H9 (cell line): ENCODE measurements around the gene UPF3A. TPM values are rescaled to one million over a fixed set of nuclear protein-coding genes. Genes with fewer than 3 reads are reported as not detected.
A peak's percentile ranks its signal among the peaks of the same experiment; 100 is the strongest.

Experiments
- DNase-seq: peaks from one replicate; pipeline ENCODE4 v3.0.0-alpha.2; 2017
- H2AFZ ChIP-seq: one replicate; pipeline ENCODE4 v1.6.1; 2013; ENCODE audit warnings: mild to moderate bottlenecking, low read length, control low read depth, moderate library complexity
- H2AK5ac ChIP-seq: 2 replicates; pipeline ENCODE4 v1.6.1; 2013; ENCODE audit warnings: low read length, control low read depth, mixed read lengths; ENCODE audit not compliant: insufficient read length
- H2BK120ac ChIP-seq: one replicate; pipeline ENCODE4 v1.6.1; 2013; ENCODE audit warnings: low read depth, mild to moderate bottlenecking, low read length, control low read depth, inconsistent platforms; ENCODE audit not compliant: poor library complexity, severe bottlenecking
- H2BK12ac ChIP-seq: 2 replicates; pipeline ENCODE4 v1.6.1; 2013; ENCODE audit warnings: low read length, control low read depth, mixed read lengths, low read depth; ENCODE audit not compliant: insufficient read length
- H2BK15ac ChIP-seq: 2 replicates; pipeline ENCODE4 v1.6.1; 2013; ENCODE audit warnings: low read depth, low read length, control low read depth
- H2BK20ac ChIP-seq: one replicate; pipeline ENCODE4 v1.6.1; 2013; ENCODE audit warnings: low read depth, mild to moderate bottlenecking, low read length, control low read depth, inconsistent platforms; ENCODE audit not compliant: poor library complexity, severe bottlenecking
- H2BK5ac ChIP-seq: 2 replicates; pipeline ENCODE4 v1.6.1; 2013; ENCODE audit warnings: low read length, control low read depth, mixed read lengths; ENCODE audit not compliant: insufficient read length
- H3K14ac ChIP-seq: 2 replicates; pipeline ENCODE4 v1.6.1; 2013; ENCODE audit warnings: low read length, control low read depth; ENCODE audit not compliant: insufficient read depth
- H3K18ac ChIP-seq: 2 replicates; pipeline ENCODE4 v1.6.1; 2013; ENCODE audit warnings: low read depth, mild to moderate bottlenecking, mixed read lengths, low read length, control low read depth; ENCODE audit not compliant: insufficient read length
- H3K23ac ChIP-seq: 2 replicates; pipeline ENCODE4 v1.6.1; 2013; ENCODE audit warnings: low read length, control low read depth, mixed read lengths, low read depth; ENCODE audit not compliant: insufficient read length
- H3K23me2 ChIP-seq: 2 replicates; pipeline ENCODE4 v1.6.1; 2013; ENCODE audit warnings: low read depth, mild to moderate bottlenecking, mixed read lengths, low read length, control low read depth; ENCODE audit not compliant: insufficient read length, poor library complexity, severe bottlenecking
- H3K27ac ChIP-seq: 2 replicates; pipeline ENCODE4 v1.5.1; 2013; ENCODE audit warnings: low read length, control low read depth, mixed read lengths, low read depth; ENCODE audit not compliant: insufficient read length
- H3K27me3 ChIP-seq: 2 replicates; pipeline ENCODE4 v1.6.1; 2013; ENCODE audit warnings: low read length, control low read depth, inconsistent platforms; ENCODE audit not compliant: insufficient read depth
- H3K4ac ChIP-seq: 2 replicates; pipeline ENCODE4 v1.6.1; 2013; ENCODE audit warnings: low read depth, mild to moderate bottlenecking, control low read depth, inconsistent platforms, low read length, moderate library complexity
- H3K4me1 ChIP-seq: 2 replicates; pipeline ENCODE4 v1.6.1; 2013; ENCODE audit warnings: low read length, control low read depth, inconsistent platforms; ENCODE audit not compliant: insufficient read depth
- H3K4me2 ChIP-seq: 2 replicates; pipeline ENCODE4 v1.6.1; 2013; ENCODE audit warnings: low read length, control low read depth, mixed read lengths; ENCODE audit not compliant: insufficient read length, insufficient read depth
- H3K56ac ChIP-seq: 2 replicates; pipeline ENCODE4 v1.6.1; 2013; ENCODE audit warnings: low read depth, mild to moderate bottlenecking, mixed read lengths, low read length, control low read depth; ENCODE audit not compliant: insufficient read length
- H3K79me1 ChIP-seq: 2 replicates; pipeline ENCODE4 v1.6.1; 2013; ENCODE audit warnings: low read depth, mild to moderate bottlenecking, moderate library complexity, low read length, control low read depth, inconsistent platforms; ENCODE audit not compliant: insufficient read depth, poor library complexity, severe bottlenecking
- H3K79me2 ChIP-seq: 2 replicates; pipeline ENCODE4 v1.6.1; 2013; ENCODE audit warnings: low read length, control low read depth, inconsistent platforms; ENCODE audit not compliant: insufficient read depth
- H3K9ac ChIP-seq: 2 replicates; pipeline ENCODE4 v1.6.1; 2013; ENCODE audit warnings: low read length, control low read depth, mixed read lengths; ENCODE audit not compliant: insufficient read length; ENCODE audit errors: extremely low read depth
- H3K9me3 ChIP-seq: one replicate; pipeline ENCODE4 v1.6.1; 2013; ENCODE audit warnings: low read depth, low read length, inconsistent platforms; ENCODE audit not compliant: control insufficient read depth
- H3T11ph ChIP-seq: one replicate; pipeline ENCODE4 v1.6.1; 2013; ENCODE audit warnings: mild to moderate bottlenecking, low read length, control low read depth, inconsistent platforms
- H4K20me1 ChIP-seq: one replicate; pipeline ENCODE4 v1.6.1; 2013; ENCODE audit not compliant: control insufficient read depth, insufficient read length, insufficient read depth
- H4K5ac ChIP-seq: 2 replicates; pipeline ENCODE4 v1.6.1; 2013; ENCODE audit warnings: low read depth, mild to moderate bottlenecking, mixed read lengths, low read length, control low read depth; ENCODE audit not compliant: insufficient read length
- H4K8ac ChIP-seq: replicated peaks from 2 replicates; pipeline ENCODE4 v1.6.1; 2013; ENCODE audit warnings: low read length, control low read depth, mixed read lengths, low read depth; ENCODE audit not compliant: insufficient read length
- H4K91ac ChIP-seq: 2 replicates; pipeline ENCODE4 v1.6.1; 2013; ENCODE audit warnings: low read depth, mild to moderate bottlenecking, moderate library complexity, mixed read lengths, low read length, control low read depth; ENCODE audit not compliant: insufficient read length
- H3K27ac Mint-ChIP-seq, 3 experiments: 2 replicates in 2 of 3; 3 replicates in 1 of 3; pipeline ENCODE4 v1.8.0; 2020 to 2021; ENCODE audit warnings: mixed read lengths in 3 of 3, mild to moderate bottlenecking in 1 of 3, moderate library complexity in 1 of 3
- H3K27me3 Mint-ChIP-seq: 2 replicates; pipeline ENCODE4 v1.8.0; 2021; ENCODE audit warnings: low read depth, mild to moderate bottlenecking, moderate library complexity, mixed read lengths
- H3K36me3 Mint-ChIP-seq, 3 experiments: 2 replicates in 2 of 3; 3 replicates in 1 of 3; pipeline ENCODE4 v1.8.0; 2020 to 2021; ENCODE audit warnings: low read depth in 3 of 3, mixed read lengths in 3 of 3; ENCODE audit not compliant: insufficient read depth in 1 of 3
- H3K4me1 Mint-ChIP-seq, 2 experiments: 2 replicates each; pipeline ENCODE4 v1.8.0; 2020; ENCODE audit warnings: mixed read lengths in 2 of 2
- H3K4me3 Mint-ChIP-seq, 2 experiments: 2 replicates in 1 of 2; 3 replicates in 1 of 2; pipeline ENCODE4 v1.8.0; 2020 to 2021; ENCODE audit warnings: mild to moderate bottlenecking in 2 of 2, mixed read lengths in 2 of 2, moderate library complexity in 1 of 2
- H3K9me3 Mint-ChIP-seq, 2 experiments: 2 replicates in 1 of 2; 3 replicates in 1 of 2; pipeline ENCODE4 v1.8.0; 2020; ENCODE audit warnings: mild to moderate bottlenecking in 2 of 2, mixed read lengths in 2 of 2, moderate library complexity in 1 of 2
- WGBS: extraction: QIAGEN DNeasy Blood & Tissue Kit; methylation state at CpG from one replicate; pipeline ENCODE4 v1.1.7; 2013; ENCODE audit warnings: missing lambda C conversion rate, low lambda C conversion rate, mixed read lengths; ENCODE audit not compliant: insufficient read length; ENCODE audit errors: extremely low coverage; 5-methylcytosine and 5-hydroxymethylcytosine counted together
- total RNA-seq: library from RNA; stranded (reverse); gene quantifications from 2 replicates; pipeline ENCODE4 v1.2.1, GENCODE V29; 2021
- TF ChIP-seq, protein P1 (sequence below): fragments of 200-600 bp; sonication (generic); conservative IDR thresholded peaks from 3 replicates; pipeline ENCODE4 v1.8.0; 2021; ENCODE audit warnings: antibody characterized with exemption, mild to moderate bottlenecking

Gene UPF3A
- total RNA-seq, 1 experiment from 2014 or later: 81.8 TPM

DNA sequence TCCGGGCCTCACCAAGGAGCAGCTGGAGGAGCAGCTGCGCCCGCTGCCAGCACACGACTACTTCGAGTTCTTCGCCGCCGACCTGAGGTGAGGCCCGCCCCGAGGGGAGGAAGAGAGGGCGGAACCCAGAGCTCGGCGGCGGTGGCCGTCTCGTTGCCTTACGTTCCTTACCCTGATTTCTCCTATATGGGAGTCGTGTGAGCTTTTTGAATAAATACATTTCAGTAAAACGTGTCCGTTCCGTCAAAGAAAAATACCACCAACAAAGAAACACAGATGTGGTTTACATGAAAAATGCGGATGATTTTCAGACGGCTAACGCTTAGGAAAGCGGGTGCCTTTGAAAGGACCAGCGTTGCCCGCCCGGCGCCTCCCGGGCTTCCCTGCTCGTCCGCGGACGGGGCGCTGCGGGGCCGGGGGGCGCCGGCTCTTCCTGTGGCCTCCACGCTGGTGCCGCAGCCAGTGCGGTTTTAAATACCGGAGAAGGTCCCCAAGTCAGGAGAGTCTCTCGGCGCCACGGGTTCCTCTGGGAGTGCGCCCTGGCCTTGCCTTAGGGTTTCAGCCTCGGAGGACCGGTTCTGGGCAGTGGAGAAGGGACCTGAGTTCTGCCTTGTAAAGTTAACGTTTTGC, 755 bp downstream of the UPF3A start:
- Histone ChIP-seq H3K56ac (no peak overlapping the region), H4K91ac (no peak overlapping the region), H3T11ph (no peak overlapping the region), H2BK120ac (no peak overlapping the region), H3K14ac (peak overlapping the region; percentile 3; the same call in 1 of the 2 replicates), H2BK12ac (no peak overlapping the region), H3K27ac (peak overlapping the region; percentile 8), H2BK5ac (no peak overlapping the region), H3K4me1 (peaks cover 3% of the 10 kb centered on the region), H3K9me3 (no peaks in the 10 kb centered on the region), H3K9ac (peak overlapping the region; percentile 71), H3K4me2 (peak overlapping the region; percentile 83), H2BK20ac (no peak overlapping the region), H3K79me2 (peaks cover 4% of the 10 kb centered on the region; the same call in 1 of the 2 replicates), H3K4ac (no peak overlapping the region), H4K20me1 (no peaks in the 10 kb centered on the region), H4K5ac (no peak overlapping the region), H3K27me3 (no peaks in the 10 kb centered on the region), H3K23me2 (no peaks in the 10 kb centered on the region), H4K8ac (no peak overlapping the region), H2BK15ac (no peak overlapping the region), H3K79me1 (no peaks in the 10 kb centered on the region), H2AK5ac (no peak overlapping the region), H3K23ac (no peak overlapping the region), H3K18ac (peak overlapping the region; percentile 5), H2AFZ (no peak overlapping the region)
- TF ChIP-seq, protein P1, sequence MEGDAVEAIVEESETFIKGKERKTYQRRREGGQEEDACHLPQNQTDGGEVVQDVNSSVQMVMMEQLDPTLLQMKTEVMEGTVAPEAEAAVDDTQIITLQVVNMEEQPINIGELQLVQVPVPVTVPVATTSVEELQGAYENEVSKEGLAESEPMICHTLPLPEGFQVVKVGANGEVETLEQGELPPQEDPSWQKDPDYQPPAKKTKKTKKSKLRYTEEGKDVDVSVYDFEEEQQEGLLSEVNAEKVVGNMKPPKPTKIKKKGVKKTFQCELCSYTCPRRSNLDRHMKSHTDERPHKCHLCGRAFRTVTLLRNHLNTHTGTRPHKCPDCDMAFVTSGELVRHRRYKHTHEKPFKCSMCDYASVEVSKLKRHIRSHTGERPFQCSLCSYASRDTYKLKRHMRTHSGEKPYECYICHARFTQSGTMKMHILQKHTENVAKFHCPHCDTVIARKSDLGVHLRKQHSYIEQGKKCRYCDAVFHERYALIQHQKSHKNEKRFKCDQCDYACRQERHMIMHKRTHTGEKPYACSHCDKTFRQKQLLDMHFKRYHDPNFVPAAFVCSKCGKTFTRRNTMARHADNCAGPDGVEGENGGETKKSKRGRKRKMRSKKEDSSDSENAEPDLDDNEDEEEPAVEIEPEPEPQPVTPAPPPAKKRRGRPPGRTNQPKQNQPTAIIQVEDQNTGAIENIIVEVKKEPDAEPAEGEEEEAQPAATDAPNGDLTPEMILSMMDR: no peak
- peak; percentile 40 for DNase-seq
- H3K36me3 Mint-ChIP-seq: peaks cover 22 to 54% (median 38%) of the 10 kb centered on the region in 3 experiments
- WGBS: no CpG with 5 or more reads among the region's 50 CpGs
- H3K27me3 Mint-ChIP-seq: no peaks in the 10 kb centered on the region; the same call in 1 of the 2 replicates
- peak overlapping the region; percentile 86 to 91 for H3K4me3 Mint-ChIP-seq
- no peaks in the 10 kb centered on the region for H3K9me3 Mint-ChIP-seq
- peaks cover 13 to 18% of the 10 kb centered on the region in 2 experiments for H3K4me1 Mint-ChIP-seq
- peak overlapping the region; percentile 94 to 97 (median 96) for H3K27ac Mint-ChIP-seq
